NCI-H2227 treated with DMSO at 0.1 percent for 48 hours (cell line): ENCODE results near the gene MRGPRG.
"Not testable (repeated sequence)": the region's sequence is repeated elsewhere in the genome, so short reads cannot be mapped to it uniquely, and the experiment has no call there.

Experiments
- DNase-seq: peaks from one replicate; lab custom pipeline; 2025; lab: John Stamatoyannopoulos, UW

The MRGPRG gene

GRCh38 chr11:3176487-3176886 is 42.1 kb downstream of the MRGPRG start:
- DNase-seq, result no peak

- DNase-seq, result no peak
Observed at GRCh38 chr11:3175194-3175593, 43.4 kb downstream of the MRGPRG start.

- no peak for DNase-seq
Observed at GRCh38 chr11:3174387-3174786, 44.2 kb downstream of the MRGPRG start.

- DNase-seq, result no peak
Observed at GRCh38 chr11:3173795-3174194, 44.8 kb downstream of the MRGPRG start.

GRCh38 chr11:3171931-3172560 is 46.6 kb downstream of the MRGPRG start:
- no peak for DNase-seq

- no peak for DNase-seq
Observed at GRCh38 chr11:3170756-3171650, 47.6 kb downstream of the MRGPRG start.

- no peak for DNase-seq
Observed at GRCh38 chr11:3170044-3170755, 48.4 kb downstream of the MRGPRG start.

- DNase-seq, result no peak
Observed at GRCh38 chr11:3169255-3170043, 49.2 kb downstream of the MRGPRG start.

- DNase-seq, result not testable (repeated sequence)
Observed at GRCh38 chr11:3168742-3169254, 49.8 kb downstream of the MRGPRG start.
